ENCODE data around the gene DLG2. TPM values are rescaled to one million over a fixed set of nuclear protein-coding genes. Genes with fewer than 3 reads are reported as not detected.

The DLG2 gene
- total and polyA plus RNA-seq, 7 donors: 0.23 to 5.3 (median 3.4) TPM

DNA sequence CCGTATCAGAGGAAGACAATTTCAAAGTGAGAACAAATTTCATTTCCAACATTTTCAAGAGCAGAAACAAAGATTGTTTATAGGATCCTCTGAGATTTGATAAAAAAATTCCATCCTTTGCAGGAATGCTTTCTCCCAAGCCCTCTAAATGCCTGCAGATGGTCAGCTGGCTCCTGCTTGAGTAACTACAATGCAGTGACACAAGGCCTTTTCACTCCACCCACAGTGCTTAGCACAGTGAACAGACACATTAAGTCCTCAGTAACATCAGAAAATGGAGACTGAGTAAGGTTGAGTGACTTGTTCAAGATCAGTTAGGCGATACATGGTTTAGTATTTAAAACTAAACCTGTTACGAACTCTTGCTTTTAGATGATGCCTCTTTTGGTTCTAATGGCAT, 1813.8 kb downstream of the DLG2 start:
- ATAC-seq (no peak), DNase-seq (no peak)
- intact Hi-C loops (cut with DNase I): loop anchor here in 1 of 2 donors (10.0 kb wide), 1 partner anchor 1098 kb away; no protein-coding TSS in a partner anchor
- no peaks in the 10 kb centered on the region for H3K36me3 ChIP-seq (ENCODE audit: insufficient read depth in 1 of 2, low read depth in 1 of 2)
- H3K27me3 ChIP-seq (ENCODE audit: insufficient read depth in 3 of 3, low read length in 2 of 3): no peaks in the 10 kb centered on the region
- no peak for TF ChIP-seq CTCF (IDR thresholded peaks at IDR 0.05)
- H3K4me1 ChIP-seq: no peaks in the 10 kb centered on the region
- no peak overlapping the region for H3K27ac ChIP-seq
- 76 to 95% (median 89%) methylated on average over 3 of the region's 3 CpGs for WGBS, 3 donors
- H3K4me3 ChIP-seq: no peak overlapping the region
- no peaks in the 10 kb centered on the region for H3K9me3 ChIP-seq

GRCh38 chr11:83809274-83809673, 1817.9 kb downstream of the DLG2 start:
- H3K4me3 ChIP-seq: no peak overlapping the region
- no peak for TF ChIP-seq CTCF (IDR thresholded peaks at IDR 0.05)
- no peak for ATAC-seq
- H3K9me3 ChIP-seq: no peaks in the 10 kb centered on the region
- no peaks in the 10 kb centered on the region for H3K4me1 ChIP-seq
- no peaks in the 10 kb centered on the region for H3K36me3 ChIP-seq (ENCODE audit: insufficient read depth in 1 of 2, low read depth in 1 of 2)
- H3K27ac ChIP-seq: no peak overlapping the region
- H3K27me3 ChIP-seq (ENCODE audit: insufficient read depth in 3 of 3, low read length in 2 of 3): no peaks in the 10 kb centered on the region
- intact Hi-C loops (cut with DNase I): no loop called here
- no peak for DNase-seq

GRCh38 chr11:83801799-83802198, 1825.3 kb downstream of the DLG2 start:
- ATAC-seq: no peak
- Histone ChIP-seq H3K9me3 (no peaks in the 10 kb centered on the region), H3K36me3 (ENCODE audit: insufficient read depth in 1 of 2, low read depth in 1 of 2) (no peaks in the 10 kb centered on the region), H3K4me1 (no peaks in the 10 kb centered on the region), H3K27me3 (ENCODE audit: insufficient read depth in 3 of 3, low read length in 2 of 3) (no peaks in the 10 kb centered on the region), H3K4me3 (no peak overlapping the region), H3K27ac (no peak overlapping the region)
- DNase-seq: no peak
- no peak for TF ChIP-seq CTCF (IDR thresholded peaks at IDR 0.05)
- 86 to 100% (median 90%) methylated on average over 1 of the region's 1 CpG for WGBS, 3 donors
- intact Hi-C loops (cut with DNase I): no loop called here

DNA sequence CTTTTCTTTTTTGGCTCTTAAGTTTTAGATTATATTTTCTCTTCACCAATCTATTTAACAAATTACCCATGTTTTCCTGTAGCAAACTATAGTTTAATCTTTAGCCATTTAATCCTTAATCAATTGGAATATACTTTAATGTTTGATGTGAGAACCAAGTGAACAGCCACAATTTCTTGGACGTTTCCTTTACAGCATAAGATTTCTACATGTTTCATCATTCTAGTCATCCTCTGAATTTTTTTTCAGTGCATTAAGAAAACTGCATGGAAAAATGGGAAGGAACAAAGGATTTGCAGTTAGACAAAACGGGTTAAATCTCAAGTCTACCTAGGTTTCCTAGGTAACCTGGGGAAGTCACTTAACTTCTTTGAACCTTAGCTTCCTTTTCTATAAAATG, 1833.8 kb downstream of the DLG2 start:
- no peak overlapping the region for H3K4me3 ChIP-seq
- 61 to 71% (median 63%) methylated on average over 2 of the region's 2 CpGs for WGBS, 3 donors
- no peaks in the 10 kb centered on the region for H3K27me3 ChIP-seq (ENCODE audit: insufficient read depth in 3 of 3, low read length in 2 of 3)
- DNase-seq (no peak), ATAC-seq (no peak)
- intact Hi-C loops (cut with DNase I): no loop called here
- H3K4me1 ChIP-seq: no peaks in the 10 kb centered on the region
- H3K9me3 ChIP-seq: no peaks in the 10 kb centered on the region
- H3K27ac ChIP-seq: no peak overlapping the region
- no peak for TF ChIP-seq CTCF (IDR thresholded peaks at IDR 0.05)
- H3K36me3 ChIP-seq (ENCODE audit: insufficient read depth in 1 of 2, low read depth in 1 of 2): no peaks in the 10 kb centered on the region

DNA sequence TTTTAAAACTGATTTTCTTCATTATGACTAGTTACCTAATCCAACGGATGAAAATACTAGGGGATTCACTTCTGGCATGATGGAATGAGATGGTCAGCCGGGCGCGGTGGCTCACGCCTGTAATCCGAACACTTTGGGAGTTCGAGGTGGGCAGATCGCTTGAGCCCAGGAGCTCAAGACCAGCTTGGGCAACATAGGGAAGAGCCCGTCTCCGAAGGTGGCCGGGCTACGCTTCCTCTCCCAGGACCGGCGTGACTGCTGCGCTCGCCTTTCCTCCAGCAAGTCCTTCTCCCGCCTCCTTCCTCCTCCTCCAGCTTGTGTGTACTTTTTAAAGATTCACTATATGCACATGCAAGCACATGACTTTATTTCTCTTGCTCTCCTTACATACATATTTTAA, 1835.6 kb downstream of the DLG2 start:
- Histone ChIP-seq H3K27me3 (ENCODE audit: insufficient read depth in 3 of 3, low read length in 2 of 3) (no peaks in the 10 kb centered on the region), H3K36me3 (ENCODE audit: insufficient read depth in 1 of 2, low read depth in 1 of 2) (no peaks in the 10 kb centered on the region), H3K4me1 (no peaks in the 10 kb centered on the region), H3K4me3 (no peak overlapping the region), H3K9me3 (no peaks in the 10 kb centered on the region), H3K27ac (no peak overlapping the region)
- no peak for DNase-seq
- no peak for ATAC-seq
- 92 to 94% (median 92%) methylated on average over 17 of the region's 17 CpGs for WGBS, 3 donors
- intact Hi-C loops (cut with DNase I): no loop called here
- TF ChIP-seq CTCF (IDR thresholded peaks at IDR 0.05): no peak
